HS-5 (cell line): ENCODE results near the gene MOGAT3.

ENCODE experiments used
- DNase-seq: peaks from one replicate; pipeline ENCODE4 v3.0.0-alpha.2; 2012; ENCODE audit warnings: low read depth

The MOGAT3 gene

GRCh38 chr7:101160910-101161309, 39.9 kb downstream of the MOGAT3 start:
- no peak for DNase-seq

GRCh38 chr7:101159696-101160674, 40.9 kb downstream of the MOGAT3 start:
- no peak for DNase-seq

GRCh38 chr7:101156866-101157589, 43.8 kb downstream of the MOGAT3 start:
- no peak for DNase-seq

- no peak for DNase-seq
These were observed 44.6 kb downstream of the MOGAT3 start for GRCh38 chr7:101156277-101156676.

GRCh38 chr7:101155303-101155702, 45.5 kb downstream of the MOGAT3 start:
- no peak for DNase-seq

GRCh38 chr7:101154693-101155102, 46.1 kb downstream of the MOGAT3 start:
- no peak for DNase-seq

GRCh38 chr7:101153969-101154692, 46.7 kb downstream of the MOGAT3 start, which contains the start of gene AP1S1:
Gene AP1S1, plus strand, starts transcription at chr7:101154476. Its CDS starts 39 bp downstream, at chr7:101154515.
- peak; percentile 76 for DNase-seq

- no peak for DNase-seq
These were observed 48.8 kb downstream of the MOGAT3 start for GRCh38 chr7:101151908-101152651.
